Bronchial epithelial cell (primary cell): ENCODE measurements around the gene TCF7L2. TPM values are rescaled to one million over a fixed set of nuclear protein-coding genes. Genes with fewer than 3 reads are reported as not detected.

Experiments used
- DNase-seq: peaks from one replicate; pipeline ENCODE4 v3.0.0-alpha.2; 2010; ENCODE audit warnings: low read depth
- FAIRE-seq: peaks from 2 replicates; lab custom pipeline; 2011; peaks lifted over from hg19 to GRCh38; lab: Jason Lieb, UNC
- H3K27me3 ChIP-seq: 2 replicates; pipeline ENCODE4 v1.5.1; 2011; ENCODE audit warnings: low read length; ENCODE audit not compliant: control insufficient read depth, insufficient read depth
- H3K36me3 ChIP-seq: 2 replicates; pipeline ENCODE4 v1.5.1; 2011; ENCODE audit warnings: low read length; ENCODE audit not compliant: control insufficient read depth, insufficient read depth
- H3K4me3 ChIP-seq: 2 replicates; pipeline ENCODE4 v1.5.1; 2011; ENCODE audit warnings: mild to moderate bottlenecking, low read depth, low read length, control low read depth
- total RNA-seq: library from RNA; depleted of rRNA; stranded (reverse); fragments of >200 nt; gene quantifications from 2 replicates; pipeline ENCODE4 v1.2.1, GENCODE V29; 2014
- TF ChIP-seq, protein P1 (sequence below): IDR thresholded peaks from 2 replicates; pipeline ENCODE4 v1.5.1; 2011; ENCODE audit warnings: mild to moderate bottlenecking, moderate library complexity, low read length, control low read depth, inconsistent platforms; ENCODE audit not compliant: insufficient read depth, severe bottlenecking

TCF7L2 gene
- total RNA-seq, 1 donor from 2014 or later: 1.1 TPM

DNA sequence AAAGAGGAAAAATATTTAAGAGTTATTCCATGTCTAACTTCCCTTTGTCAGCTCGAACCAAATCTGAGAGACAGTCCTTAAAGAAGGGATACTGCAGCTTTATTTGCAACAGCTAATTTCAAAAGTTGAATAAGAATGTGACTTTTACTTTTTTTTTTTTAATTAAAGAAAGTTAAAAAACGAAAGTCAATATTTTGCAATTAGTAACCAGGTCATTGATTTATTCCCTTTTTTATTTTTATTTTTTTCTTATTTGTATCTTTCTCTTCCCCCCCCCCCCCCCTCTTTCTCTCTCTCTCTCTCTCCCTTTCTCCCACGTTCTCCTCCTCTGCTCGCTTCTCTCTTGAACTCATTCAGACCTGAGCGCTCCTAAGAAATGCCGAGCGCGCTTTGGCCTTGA is 209.5 kb downstream of the TCF7L2 start:
- Histone ChIP-seq H3K4me3 (no peak overlapping the region), H3K36me3 (peaks cover 8% of the 10 kb centered on the region), H3K27me3 (no peaks in the 10 kb centered on the region)
- FAIRE-seq: no peak
- DNase-seq: no peak
- TF ChIP-seq, protein P1, sequence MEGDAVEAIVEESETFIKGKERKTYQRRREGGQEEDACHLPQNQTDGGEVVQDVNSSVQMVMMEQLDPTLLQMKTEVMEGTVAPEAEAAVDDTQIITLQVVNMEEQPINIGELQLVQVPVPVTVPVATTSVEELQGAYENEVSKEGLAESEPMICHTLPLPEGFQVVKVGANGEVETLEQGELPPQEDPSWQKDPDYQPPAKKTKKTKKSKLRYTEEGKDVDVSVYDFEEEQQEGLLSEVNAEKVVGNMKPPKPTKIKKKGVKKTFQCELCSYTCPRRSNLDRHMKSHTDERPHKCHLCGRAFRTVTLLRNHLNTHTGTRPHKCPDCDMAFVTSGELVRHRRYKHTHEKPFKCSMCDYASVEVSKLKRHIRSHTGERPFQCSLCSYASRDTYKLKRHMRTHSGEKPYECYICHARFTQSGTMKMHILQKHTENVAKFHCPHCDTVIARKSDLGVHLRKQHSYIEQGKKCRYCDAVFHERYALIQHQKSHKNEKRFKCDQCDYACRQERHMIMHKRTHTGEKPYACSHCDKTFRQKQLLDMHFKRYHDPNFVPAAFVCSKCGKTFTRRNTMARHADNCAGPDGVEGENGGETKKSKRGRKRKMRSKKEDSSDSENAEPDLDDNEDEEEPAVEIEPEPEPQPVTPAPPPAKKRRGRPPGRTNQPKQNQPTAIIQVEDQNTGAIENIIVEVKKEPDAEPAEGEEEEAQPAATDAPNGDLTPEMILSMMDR: no peak

DNA sequence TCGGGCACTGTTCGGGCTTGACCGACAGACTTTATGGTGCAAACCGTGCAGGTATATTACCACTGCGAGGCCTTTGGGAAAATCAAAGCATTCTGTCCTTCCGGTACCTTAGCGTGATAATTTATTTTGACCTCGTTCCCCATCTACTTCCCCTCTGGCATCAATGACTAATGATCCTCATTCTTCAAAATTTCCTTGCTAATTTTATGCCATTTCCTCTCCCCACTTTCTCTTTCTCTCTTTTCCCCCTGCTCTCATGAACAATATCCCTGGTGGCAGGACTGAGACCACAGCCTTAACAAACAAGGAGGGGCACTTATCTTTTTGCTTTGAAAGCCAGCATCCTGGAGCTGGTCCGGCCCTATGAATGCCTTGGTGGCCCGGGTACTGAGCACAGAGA is 210.6 kb downstream of the TCF7L2 start:
- FAIRE-seq (no peak), DNase-seq (no peak)
- TF ChIP-seq, protein P1: no peak
- no peaks in the 10 kb centered on the region for H3K27me3 ChIP-seq
- no peak overlapping the region for H3K4me3 ChIP-seq
- peaks cover 7% of the 10 kb centered on the region for H3K36me3 ChIP-seq

DNA sequence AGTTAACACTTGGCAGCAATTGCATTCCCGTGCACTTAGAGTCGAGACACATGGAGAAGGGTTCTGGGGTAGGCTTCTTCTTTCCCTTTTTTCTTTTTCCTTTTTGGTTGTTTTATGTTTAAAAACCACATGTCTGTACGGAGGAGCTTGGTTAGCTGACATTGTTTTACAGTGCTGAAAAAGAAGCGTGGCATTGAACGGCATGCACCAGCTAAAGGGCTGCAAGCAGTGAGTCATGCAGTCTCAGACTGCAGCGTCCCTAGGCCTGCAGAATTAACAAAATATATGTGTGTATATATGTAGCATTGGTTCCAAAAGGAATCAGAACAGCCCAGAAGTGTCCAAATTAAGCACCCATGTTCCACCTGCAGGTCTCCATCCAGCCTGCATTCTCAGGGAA is 211.0 kb downstream of the TCF7L2 start:
- H3K36me3 ChIP-seq: peaks cover 7% of the 10 kb centered on the region
- H3K4me3 ChIP-seq: no peak overlapping the region
- no peak for DNase-seq
- FAIRE-seq: no peak
- no peaks in the 10 kb centered on the region for H3K27me3 ChIP-seq
- TF ChIP-seq, protein P1: no peak

DNA sequence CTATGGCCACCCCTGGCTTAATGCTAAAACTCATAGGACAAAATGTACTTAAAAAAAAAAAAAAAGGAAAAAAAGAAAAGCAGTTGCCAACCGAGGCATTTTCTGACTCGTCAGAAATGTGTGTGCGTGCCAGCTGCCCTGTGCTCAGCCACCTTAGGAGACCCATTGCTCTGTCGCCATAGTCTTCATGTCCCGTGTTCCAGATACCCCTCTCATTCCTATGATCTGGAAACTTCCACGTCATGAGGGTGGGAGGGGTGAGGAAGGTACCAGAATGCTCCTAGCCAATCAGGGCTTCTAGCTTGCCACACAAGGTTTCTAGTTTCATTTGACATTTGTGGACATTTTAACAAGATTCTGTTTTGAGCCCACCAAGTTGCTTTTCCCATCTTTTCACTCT is 212.9 kb downstream of the TCF7L2 start:
- FAIRE-seq (no peak), DNase-seq (no peak)
- H3K4me3 ChIP-seq: no peak overlapping the region
- peaks cover 4% of the 10 kb centered on the region for H3K36me3 ChIP-seq
- TF ChIP-seq, protein P1: no peak
- no peaks in the 10 kb centered on the region for H3K27me3 ChIP-seq

DNA sequence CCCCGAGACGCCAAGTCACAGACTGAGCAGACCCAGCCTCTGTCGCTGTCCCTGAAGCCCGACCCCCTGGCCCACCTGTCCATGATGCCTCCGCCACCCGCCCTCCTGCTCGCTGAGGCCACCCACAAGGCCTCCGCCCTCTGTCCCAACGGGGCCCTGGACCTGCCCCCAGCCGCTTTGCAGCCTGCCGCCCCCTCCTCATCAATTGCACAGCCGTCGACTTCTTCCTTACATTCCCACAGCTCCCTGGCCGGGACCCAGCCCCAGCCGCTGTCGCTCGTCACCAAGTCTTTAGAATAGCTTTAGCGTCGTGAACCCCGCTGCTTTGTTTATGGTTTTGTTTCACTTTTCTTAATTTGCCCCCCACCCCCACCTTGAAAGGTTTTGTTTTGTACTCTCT is 215.6 kb downstream of the TCF7L2 start:
- TF ChIP-seq, protein P1: no peak
- Histone ChIP-seq H3K27me3 (no peaks in the 10 kb centered on the region), H3K36me3 (peaks cover 2% of the 10 kb centered on the region), H3K4me3 (no peak overlapping the region)
- DNase-seq: no peak
- FAIRE-seq: no peak

DNA sequence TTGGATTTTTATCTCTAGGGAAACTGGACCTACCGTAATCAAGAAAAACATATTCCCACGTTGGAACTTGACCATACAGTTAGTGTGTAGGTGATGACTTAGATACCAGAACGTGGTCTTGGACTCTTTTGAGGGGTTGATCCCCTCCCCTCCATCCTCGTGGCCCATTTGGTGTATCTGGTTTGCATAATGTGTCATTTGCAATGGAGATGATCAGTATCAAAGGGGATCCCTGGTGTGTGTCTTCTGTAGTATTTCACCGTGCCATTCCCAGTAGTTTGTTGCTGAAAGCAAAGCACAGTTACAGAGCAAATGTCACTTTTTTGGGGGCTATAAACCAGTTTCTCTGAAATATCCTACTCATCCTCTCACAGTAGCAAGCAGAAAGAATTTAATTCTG is 217.7 kb downstream of the TCF7L2 start:
- no peak for FAIRE-seq
- no peak overlapping the region for H3K4me3 ChIP-seq
- no peaks in the 10 kb centered on the region for H3K27me3 ChIP-seq
- peaks cover 2% of the 10 kb centered on the region for H3K36me3 ChIP-seq
- no peak for DNase-seq
- TF ChIP-seq, protein P1: no peak
